Measurements from ENCODE around the gene ADARB2. TPM values are rescaled to one million over a fixed set of nuclear protein-coding genes. Genes with fewer than 3 reads are reported as not detected.

The ADARB2 gene
- total and polyA plus RNA-seq, 2 donors: 0.66 to 2.5 TPM

- no peak overlapping the region for H3K27ac ChIP-seq (ENCODE audit: low read depth in 1 of 2, low read length in 1 of 2)
- H3K9me3 ChIP-seq (ENCODE audit: control insufficient read depth in 2 of 2, insufficient read depth in 1 of 2, low read length in 1 of 2): no peaks in the 10 kb centered on the region
- 89% methylated on average over 15 of the region's 15 CpGs for WGBS
- no peak overlapping the region for H3K4me3 ChIP-seq (ENCODE audit: low read length in 2 of 2)
- no peak for DNase-seq (ENCODE audit: low read depth in 6 of 9, low spot score in 9 of 9)
- H3K27me3 ChIP-seq (ENCODE audit: control insufficient read depth in 2 of 2, insufficient read depth in 1 of 2, low read length in 1 of 2): no peaks in the 10 kb centered on the region
- no peaks in the 10 kb centered on the region for H3K36me3 ChIP-seq (ENCODE audit: control insufficient read depth in 2 of 2, insufficient read depth in 2 of 2, low read length in 1 of 2)
- no peaks in the 10 kb centered on the region for H3K4me1 ChIP-seq (ENCODE audit: control insufficient read depth in 2 of 2, insufficient read depth in 2 of 2, low read length in 2 of 2)
These were observed 72.9 kb downstream of the ADARB2 start for GRCh38 chr10:1664333-1664964.

- WGBS: 94% methylated on average over 17 of the region's 17 CpGs
- Histone ChIP-seq H3K9me3 (ENCODE audit: control insufficient read depth in 2 of 2, insufficient read depth in 1 of 2, low read length in 1 of 2) (no peaks in the 10 kb centered on the region), H3K27me3 (ENCODE audit: control insufficient read depth in 2 of 2, insufficient read depth in 1 of 2, low read length in 1 of 2) (no peaks in the 10 kb centered on the region), H3K4me1 (ENCODE audit: control insufficient read depth in 2 of 2, insufficient read depth in 2 of 2, low read length in 2 of 2) (no peaks in the 10 kb centered on the region), H3K36me3 (ENCODE audit: control insufficient read depth in 2 of 2, insufficient read depth in 2 of 2, low read length in 1 of 2) (no peaks in the 10 kb centered on the region), H3K4me3 (ENCODE audit: low read length in 2 of 2) (no peak overlapping the region), H3K27ac (ENCODE audit: low read depth in 1 of 2, low read length in 1 of 2) (no peak overlapping the region)
- DNase-seq (ENCODE audit: low read depth in 6 of 9, low spot score in 9 of 9): no peak
These were observed 74.1 kb downstream of the ADARB2 start for GRCh38 chr10:1663226-1663625.

GRCh38 chr10:1662438-1663025, 74.8 kb downstream of the ADARB2 start:
- Histone ChIP-seq H3K27me3 (ENCODE audit: control insufficient read depth in 2 of 2, insufficient read depth in 1 of 2, low read length in 1 of 2) (no peaks in the 10 kb centered on the region), H3K9me3 (ENCODE audit: control insufficient read depth in 2 of 2, insufficient read depth in 1 of 2, low read length in 1 of 2) (no peaks in the 10 kb centered on the region), H3K36me3 (ENCODE audit: control insufficient read depth in 2 of 2, insufficient read depth in 2 of 2, low read length in 1 of 2) (no peaks in the 10 kb centered on the region), H3K4me1 (ENCODE audit: control insufficient read depth in 2 of 2, insufficient read depth in 2 of 2, low read length in 2 of 2) (no peaks in the 10 kb centered on the region), H3K4me3 (ENCODE audit: low read length in 2 of 2) (no peak overlapping the region), H3K27ac (ENCODE audit: low read depth in 1 of 2, low read length in 1 of 2) (no peak overlapping the region)
- 86% methylated on average over 20 of the region's 20 CpGs for WGBS
- DNase-seq (ENCODE audit: low read depth in 6 of 9, low spot score in 9 of 9): no peak

GRCh38 chr10:1661859-1662437, 75.4 kb downstream of the ADARB2 start:
- 75% methylated on average over 14 of the region's 14 CpGs for WGBS
- H3K4me1 ChIP-seq (ENCODE audit: control insufficient read depth in 2 of 2, insufficient read depth in 2 of 2, low read length in 2 of 2): no peaks in the 10 kb centered on the region
- no peak for DNase-seq (ENCODE audit: low read depth in 6 of 9, low spot score in 9 of 9)
- H3K36me3 ChIP-seq (ENCODE audit: control insufficient read depth in 2 of 2, insufficient read depth in 2 of 2, low read length in 1 of 2): no peaks in the 10 kb centered on the region
- H3K27ac ChIP-seq (ENCODE audit: low read depth in 1 of 2, low read length in 1 of 2): no peak overlapping the region
- H3K27me3 ChIP-seq (ENCODE audit: control insufficient read depth in 2 of 2, insufficient read depth in 1 of 2, low read length in 1 of 2): no peaks in the 10 kb centered on the region
- no peak overlapping the region for H3K4me3 ChIP-seq (ENCODE audit: low read length in 2 of 2)
- no peaks in the 10 kb centered on the region for H3K9me3 ChIP-seq (ENCODE audit: control insufficient read depth in 2 of 2, insufficient read depth in 1 of 2, low read length in 1 of 2)

- 94% methylated on average over 3 of the region's 3 CpGs for WGBS
These were observed 75.9 kb downstream of the ADARB2 start for GRCh38 chr10:1661416-1661815.

GRCh38 chr10:1660815-1661214, 76.5 kb downstream of the ADARB2 start:
- Histone ChIP-seq H3K9me3 (ENCODE audit: control insufficient read depth in 2 of 2, insufficient read depth in 1 of 2, low read length in 1 of 2) (no peaks in the 10 kb centered on the region), H3K4me3 (ENCODE audit: low read length in 2 of 2) (no peak overlapping the region), H3K27ac (ENCODE audit: low read depth in 1 of 2, low read length in 1 of 2) (no peak overlapping the region), H3K4me1 (ENCODE audit: control insufficient read depth in 2 of 2, insufficient read depth in 2 of 2, low read length in 2 of 2) (no peaks in the 10 kb centered on the region), H3K27me3 (ENCODE audit: control insufficient read depth in 2 of 2, insufficient read depth in 1 of 2, low read length in 1 of 2) (no peaks in the 10 kb centered on the region), H3K36me3 (ENCODE audit: control insufficient read depth in 2 of 2, insufficient read depth in 2 of 2, low read length in 1 of 2) (no peaks in the 10 kb centered on the region)
- 78% methylated on average over 5 of the region's 5 CpGs for WGBS
- DNase-seq (ENCODE audit: low read depth in 6 of 9, low spot score in 9 of 9): no peak

More at GRCh38 chr10:1661416-1661815, 75.9 kb downstream of the ADARB2 start:
- no peaks in the 10 kb centered on the region for H3K9me3 ChIP-seq (ENCODE audit: control insufficient read depth in 2 of 2, insufficient read depth in 1 of 2, low read length in 1 of 2)
- H3K4me3 ChIP-seq (ENCODE audit: low read length in 2 of 2): no peak overlapping the region
- no peaks in the 10 kb centered on the region for H3K4me1 ChIP-seq (ENCODE audit: control insufficient read depth in 2 of 2, insufficient read depth in 2 of 2, low read length in 2 of 2)
- H3K27me3 ChIP-seq (ENCODE audit: control insufficient read depth in 2 of 2, insufficient read depth in 1 of 2, low read length in 1 of 2): no peaks in the 10 kb centered on the region
- no peak for DNase-seq (ENCODE audit: low read depth in 6 of 9, low spot score in 9 of 9)
- no peak overlapping the region for H3K27ac ChIP-seq (ENCODE audit: low read depth in 1 of 2, low read length in 1 of 2)
- H3K36me3 ChIP-seq (ENCODE audit: control insufficient read depth in 2 of 2, insufficient read depth in 2 of 2, low read length in 1 of 2): no peaks in the 10 kb centered on the region

GRCh38 chr10:1660386-1660785, 76.9 kb downstream of the ADARB2 start:
- H3K36me3 ChIP-seq (ENCODE audit: control insufficient read depth in 2 of 2, insufficient read depth in 2 of 2, low read length in 1 of 2): no peaks in the 10 kb centered on the region
- WGBS: 94% methylated on average over 7 of the region's 7 CpGs
- no peak overlapping the region for H3K4me3 ChIP-seq (ENCODE audit: low read length in 2 of 2)
- no peaks in the 10 kb centered on the region for H3K9me3 ChIP-seq (ENCODE audit: control insufficient read depth in 2 of 2, insufficient read depth in 1 of 2, low read length in 1 of 2)
- no peak overlapping the region for H3K27ac ChIP-seq (ENCODE audit: low read depth in 1 of 2, low read length in 1 of 2)
- no peak for DNase-seq (ENCODE audit: low read depth in 6 of 9, low spot score in 9 of 9)
- no peaks in the 10 kb centered on the region for H3K27me3 ChIP-seq (ENCODE audit: control insufficient read depth in 2 of 2, insufficient read depth in 1 of 2, low read length in 1 of 2)
- H3K4me1 ChIP-seq (ENCODE audit: control insufficient read depth in 2 of 2, insufficient read depth in 2 of 2, low read length in 2 of 2): no peaks in the 10 kb centered on the region

- Histone ChIP-seq H3K36me3 (ENCODE audit: control insufficient read depth in 2 of 2, insufficient read depth in 2 of 2, low read length in 1 of 2) (no peaks in the 10 kb centered on the region), H3K9me3 (ENCODE audit: control insufficient read depth in 2 of 2, insufficient read depth in 1 of 2, low read length in 1 of 2) (no peaks in the 10 kb centered on the region), H3K4me3 (ENCODE audit: low read length in 2 of 2) (no peak overlapping the region), H3K27ac (ENCODE audit: low read depth in 1 of 2, low read length in 1 of 2) (no peak overlapping the region), H3K27me3 (ENCODE audit: control insufficient read depth in 2 of 2, insufficient read depth in 1 of 2, low read length in 1 of 2) (no peaks in the 10 kb centered on the region), H3K4me1 (ENCODE audit: control insufficient read depth in 2 of 2, insufficient read depth in 2 of 2, low read length in 2 of 2) (no peaks in the 10 kb centered on the region)
- DNase-seq (ENCODE audit: low read depth in 6 of 9, low spot score in 9 of 9): no peak
- 89% methylated on average over 21 of the region's 21 CpGs for WGBS
These were observed 78.0 kb downstream of the ADARB2 start for GRCh38 chr10:1659221-1659791.

GRCh38 chr10:1658658-1659057, 78.7 kb downstream of the ADARB2 start:
- H3K4me1 ChIP-seq (ENCODE audit: control insufficient read depth in 2 of 2, insufficient read depth in 2 of 2, low read length in 2 of 2): no peaks in the 10 kb centered on the region
- H3K27ac ChIP-seq (ENCODE audit: low read depth in 1 of 2, low read length in 1 of 2): no peak overlapping the region
- H3K4me3 ChIP-seq (ENCODE audit: low read length in 2 of 2): no peak overlapping the region
- 77% methylated on average over 6 of the region's 6 CpGs for WGBS
- no peaks in the 10 kb centered on the region for H3K36me3 ChIP-seq (ENCODE audit: control insufficient read depth in 2 of 2, insufficient read depth in 2 of 2, low read length in 1 of 2)
- DNase-seq (ENCODE audit: low read depth in 6 of 9, low spot score in 9 of 9): no peak
- H3K9me3 ChIP-seq (ENCODE audit: control insufficient read depth in 2 of 2, insufficient read depth in 1 of 2, low read length in 1 of 2): no peaks in the 10 kb centered on the region
- H3K27me3 ChIP-seq (ENCODE audit: control insufficient read depth in 2 of 2, insufficient read depth in 1 of 2, low read length in 1 of 2): no peaks in the 10 kb centered on the region

Measured in thymus (tissue), 11 donors.